GM12878 (cell line): Measurements from ENCODE around the gene PAX7. TPM values are rescaled to one million over a fixed set of nuclear protein-coding genes. Genes with fewer than 3 reads are reported as not detected.

Experiments
- ATAC-seq: fragments of 200-7000 bp; cut with Tn5 transposase; 3 replicates; pipeline ENCODE4 v1.9.1; 2020; ENCODE audit warnings: mild to moderate bottlenecking, moderate library complexity
- BruUV-seq: library from RNA; stranded (reverse); fragments of 400-500 nt; replicated peaks from 2 replicates; lab custom pipeline; 2021; lab: Mats Ljungman, UMichigan
- CTCF ChIA-PET: fragments of 300-600 bp; sonication (Branson Sonifier 250); formaldehyde crosslinking; extraction: SDS; loops from one replicate; lab custom pipeline; 2021; ENCODE audit warnings: inconsistent platforms; lab: Yijun Ruan, JAX
- POLR2A ChIA-PET: fragments of 350-600 bp; formaldehyde crosslinking; extraction: SDS; loops from one replicate; lab custom pipeline; 2021; ENCODE audit warnings: inconsistent platforms; lab: Charles Lee
- RAD21 ChIA-PET: fragments of 300-600 bp; sonication (Branson Sonifier 250); formaldehyde crosslinking; loops from one replicate; lab custom pipeline; 2023; ENCODE audit warnings: antibody characterized with exemption; ENCODE audit not compliant: unreplicated experiment; lab: Charles Lee
- SMC1A ChIA-PET: fragments of 300-600 bp; sonication (Branson Sonifier 250); formaldehyde crosslinking; loops from one replicate; lab custom pipeline; 2023; ENCODE audit not compliant: unreplicated experiment, uncharacterized antibody; lab: Charles Lee
- DNase-seq: peaks from one replicate; pipeline ENCODE4 v3.0.0-alpha.2; 2011; ENCODE audit warnings: low read depth, low spot score
- FAIRE-seq: peaks from 3 replicates; lab custom pipeline; 2011; peaks lifted over from hg19 to GRCh38; lab: Jason Lieb, UNC
- H2AFZ ChIP-seq: 2 replicates; pipeline ENCODE4 v1.6.0; 2011; ENCODE audit warnings: low read depth, low read length, control low read depth; ENCODE audit not compliant: control insufficient read depth
- H3K27ac ChIP-seq: 2 replicates; pipeline ENCODE4 v1.5.1; 2011; ENCODE audit warnings: control low read depth; ENCODE audit not compliant: control insufficient read depth, insufficient read depth
- H3K27me3 ChIP-seq, 2 experiments: replicated peaks in 1 of 2; 2 replicates each; pipeline versions ENCODE4 v1.6.0 to v1.6.1; 2011; ENCODE audit warnings: low read length in 1 of 2; ENCODE audit not compliant: control insufficient read depth in 2 of 2, insufficient read depth in 2 of 2
- H3K36me3 ChIP-seq, 2 experiments: 2 replicates each; pipeline ENCODE4 v1.5.1; 2011; ENCODE audit warnings: low read length in 1 of 2; ENCODE audit not compliant: control insufficient read depth in 2 of 2, insufficient read depth in 2 of 2
- H3K4me1 ChIP-seq: 2 replicates; pipeline ENCODE4 v1.6.1; 2011; ENCODE audit warnings: mild to moderate bottlenecking, low read length, moderate library complexity, mixed read lengths; ENCODE audit not compliant: control insufficient read depth, insufficient read depth
- H3K4me2 ChIP-seq: 2 replicates; pipeline ENCODE4 v1.6.0; 2011; ENCODE audit warnings: control low read depth; ENCODE audit not compliant: control insufficient read depth, insufficient read depth
- H3K4me3 ChIP-seq: fragments of 200-600 bp; sonication (generic); 2 replicates; pipeline ENCODE4 v1.5.1; 2016
- H3K79me2 ChIP-seq: 2 replicates; pipeline ENCODE4 v1.6.0; 2011; ENCODE audit warnings: low read length; ENCODE audit not compliant: control insufficient read depth, insufficient read depth
- H3K9ac ChIP-seq: 2 replicates; pipeline ENCODE4 v1.8.0; 2011; ENCODE audit warnings: low read length, control low read depth, mixed read lengths; ENCODE audit not compliant: control insufficient read depth, insufficient read depth
- H3K9me3 ChIP-seq: replicated peaks from 3 replicates; pipeline ENCODE4 v1.5.1; 2011; ENCODE audit warnings: mild to moderate bottlenecking, low read length; ENCODE audit not compliant: control insufficient read depth, insufficient read depth
- H4K20me1 ChIP-seq: 2 replicates; pipeline ENCODE4 v1.6.0; 2011; ENCODE audit not compliant: control insufficient read depth, insufficient read depth
- ATF2 ChIP-seq: IDR thresholded peaks from 2 replicates; pipeline ENCODE4 v1.6.1; 2012; ENCODE audit warnings: low read length, inconsistent platforms
- ATF3 ChIP-seq: IDR thresholded peaks from 2 replicates; pipeline ENCODE4 v1.6.1; 2011; ENCODE audit warnings: low read depth, mild to moderate bottlenecking, low read length, moderate library complexity, borderline replicate concordance; ENCODE audit errors: extremely low read depth
- DPF2 ChIP-seq: fragments of 450-650 bp; IDR thresholded peaks from 2 replicates; pipeline ENCODE4 v1.6.1; 2017; ENCODE audit warnings: mild to moderate bottlenecking
- ESRRA ChIP-seq: IDR thresholded peaks from 2 replicates; pipeline ENCODE4 v1.6.1; 2012; ENCODE audit warnings: mild to moderate bottlenecking, low read length, improper control_type of control experiment
- ETV6 ChIP-seq, 2 experiments: fragments of 450-650 bp in 1 of 2; IDR thresholded peaks in 1 of 2; conservative IDR thresholded peaks in 1 of 2; 2 replicates each; pipeline ENCODE4 v1.6.1; 2014; ENCODE audit warnings: antibody characterized with exemption in 1 of 2, borderline replicate concordance in 1 of 2, low read depth in 1 of 2, mild to moderate bottlenecking in 1 of 2, moderate library complexity in 1 of 2
- LARP7 ChIP-seq: fragments of 450-650 bp; IDR thresholded peaks from 2 replicates; pipeline ENCODE4 v1.6.1; 2017; ENCODE audit warnings: mild to moderate bottlenecking
- MXI1 ChIP-seq: fragments of 150-350 bp; IDR thresholded peaks from 2 replicates; pipeline ENCODE4 v1.6.1; 2011; ENCODE audit warnings: low read depth, mild to moderate bottlenecking, inconsistent platforms, low read length, improper control_type of control experiment
- PAX5 ChIP-seq: IDR thresholded peaks from 2 replicates; pipeline ENCODE4 v1.6.1; 2011; ENCODE audit warnings: low read depth, low read length, borderline replicate concordance
- RELA ChIP-seq: fragments of 450-650 bp; IDR thresholded peaks from 2 replicates; pipeline ENCODE4 v1.8.0; 2014; ENCODE audit warnings: borderline replicate concordance; ENCODE audit not compliant: partially characterized antibody
- TBL1XR1 ChIP-seq: IDR thresholded peaks from 2 replicates; pipeline ENCODE4 v1.6.1; 2012; ENCODE audit warnings: low read depth, low read length, improper control_type of control experiment
- YBX1 ChIP-seq: fragments of 450-650 bp; IDR thresholded peaks from 2 replicates; pipeline ENCODE4 v1.6.1; 2016; ENCODE audit warnings: antibody characterized with exemption
- ZNF687 ChIP-seq: fragments of 450-650 bp; IDR thresholded peaks from 2 replicates; pipeline ENCODE4 v1.6.1; 2017; ENCODE audit warnings: mild to moderate bottlenecking, moderate library complexity
- ZZZ3 ChIP-seq: IDR thresholded peaks from 2 replicates; pipeline ENCODE4 v1.6.1; 2011; ENCODE audit warnings: low read depth; ENCODE audit not compliant: control insufficient read depth, insufficient read length
- WGBS: methylation state at CpG from one replicate; pipeline ENCODE4 v1.1.6; 2016; ENCODE audit warnings: low lambda C conversion rate; ENCODE audit not compliant: insufficient replicate concordance, insufficient coverage; ENCODE audit errors: missing lambda C conversion rate; 5-methylcytosine and 5-hydroxymethylcytosine counted together
- in situ Hi-C: fragments of 300-500 bp; cut with MboI; formaldehyde crosslinking; loops from 9 replicates; pipeline ENCODE4 v1.14.3; 2018; ENCODE audit warnings: mixed read lengths
- intact Hi-C: fragments of 100-400 bp; cut with micrococcal nuclease; formaldehyde crosslinking; loops from one replicate; pipeline ENCODE4 v1.14.2; 2022; ENCODE audit not compliant: unreplicated experiment
- polyA plus RNA-seq, 11 experiments: library from polyadenylated mRNA; depleted of rRNA in 4 of 11; unstranded in 6 of 11; stranded (reverse) in 5 of 11; fragments of >200 nt; fragmentation: Nextera tagmentation in 4 of 11; fragmentation: Illumina TruSeq in 1 of 11; extraction: Ambion mirVana in 4 of 11; extraction: Trizol in 1 of 11; gene quantifications; 1 replicate in 1 of 11; 2 replicates in 10 of 11; pipeline versions ENCODE4 v1.2.1 to v1.2.3, GENCODE V29; 2011 to 2016; ENCODE audit warnings: inconsistent platforms in 2 of 11, missing spikeins in 2 of 11, low read depth in 1 of 11
- total RNA-seq, 4 experiments: library from RNA; depleted of rRNA in 3 of 4; stranded (reverse); fragments of >200 nt in 3 of 4; fragmentation: Illumina TruSeq in 1 of 4; extraction: Trizol in 1 of 4; gene quantifications; 2 replicates each; pipeline versions ENCODE4 v1.2.1 to v1.2.3, GENCODE V29; 2013 to 2021

Gene PAX7
- total and polyA plus RNA-seq, 10 of the 15 experiments (the other 5 are each of a cell fraction or from before 2014, with no cell fraction given): not detected

- no peaks in the 10 kb centered on the region for H3K9me3 ChIP-seq
- no peaks in the 10 kb centered on the region for H3K79me2 ChIP-seq
- H3K27ac ChIP-seq: no peak overlapping the region
- TF ChIP-seq ESRRA: no peak
- TF ChIP-seq YBX1: no peak
- TF ChIP-seq ETV6 (conservative IDR thresholded peaks at IDR 0.05 in 1 of 2, IDR thresholded peaks at IDR 0.05 in 1 of 2; ENCODE audit: borderline replicate concordance in 1 of 2, low read depth in 1 of 2): no peak
- no peak for TF ChIP-seq TBL1XR1
- TF ChIP-seq DPF2: no peak
- TF ChIP-seq MXI1: no peak
- no peak for TF ChIP-seq ZZZ3
- TF ChIP-seq, all 136 proteins: peak for 0
- Histone ChIP-seq H3K4me2 (no peak overlapping the region), H2AFZ (no peak overlapping the region), H3K27me3 (peaks cover 2 to 4% of the 10 kb centered on the region in 2 experiments), H3K4me3 (no peak overlapping the region), H3K36me3 (no peaks in the 10 kb centered on the region), H3K9ac (no peak overlapping the region), H4K20me1 (no peaks in the 10 kb centered on the region), H3K4me1 (no peaks in the 10 kb centered on the region)
- ChIA-PET RAD21 (no interaction called here), SMC1A (no interaction called here), CTCF (no interaction called here), POLR2A (no interaction called here)
- 23% methylated on average over 7 of the region's 7 CpGs for WGBS
- no peak for FAIRE-seq
- intact Hi-C loops (no loop called here), in situ Hi-C loops (no loop called here)
- no peak for DNase-seq
- no peak for ATAC-seq
- no TSS peak for BruUV-seq
Observed at GRCh38 chr1:18765725-18766124, 135.1 kb downstream of the PAX7 start.

- H2AFZ ChIP-seq: no peak overlapping the region
- CTCF ChIA-PET: interaction anchor here (0.7 kb wide), 1 partner anchor 938 kb away, joined by 3 read pairs; no protein-coding TSS in a partner anchor
- H3K4me3 ChIP-seq: no peak overlapping the region
- SMC1A ChIA-PET: interaction anchor here (0.6 kb wide), 1 partner anchor 19 kb away, joined by 3 read pairs; no protein-coding TSS in a partner anchor
- H3K4me2 ChIP-seq: no peak overlapping the region
- DNase-seq: no peak
- H4K20me1 ChIP-seq: no peaks in the 10 kb centered on the region
- BruUV-seq: no TSS peak
- H3K36me3 ChIP-seq: no peaks in the 10 kb centered on the region
- no peak for FAIRE-seq
- no peak overlapping the region for H3K27ac ChIP-seq
- RAD21 ChIA-PET: no interaction called here
- POLR2A ChIA-PET: no interaction called here
- no peaks in the 10 kb centered on the region for H3K4me1 ChIP-seq
- H3K27me3 ChIP-seq: peaks cover 2 to 4% of the 10 kb centered on the region in 2 experiments
- no peak overlapping the region for H3K9ac ChIP-seq
- ATAC-seq: no peak
- intact Hi-C loops: no loop called here
- H3K79me2 ChIP-seq: no peaks in the 10 kb centered on the region
- WGBS: 3% methylated on average over 2 of the region's 2 CpGs
- H3K9me3 ChIP-seq: no peaks in the 10 kb centered on the region
- in situ Hi-C loops: no loop called here
- TF ChIP-seq RELA (no peak), ZNF687 (no peak), LARP7 (no peak), ATF2 (no peak), ATF3 (no peak), PAX5 (no peak)
Observed at GRCh38 chr1:18766328-18766727, 135.7 kb downstream of the PAX7 start.
